ENCODE data around the gene PIGQ. TPM values are rescaled to one million over a fixed set of nuclear protein-coding genes. Genes with fewer than 3 reads are reported as not detected.

The PIGQ gene
- 28.5 and 35.1 TPM in 2 replicates for total RNA-seq

GRCh38 chr16:569445-570254 is at the start of gene PIGQ:
TSS of gene PIGQ (plus strand) at chr16:569968. CDS start at chr16:574075, 4,107 bp downstream.

GRCh38 chr16:527015-527903 is 42.5 kb upstream of the PIGQ start, which contains the start of gene CAPN15:
TSS of gene CAPN15 (plus strand) at chr16:527712. CDS start at chr16:546839, 19,127 bp downstream.

GRCh38 chr16:560204-560700 is 9.5 kb upstream of the PIGQ start, which contains the start of gene PRR35:
TSS of gene PRR35 (plus strand) at chr16:560394. CDS start at chr16:563295, 2,901 bp downstream.

GRCh38 chr16:566475-567372 is 3.0 kb upstream of the PIGQ start, which contains the start of gene NHLRC4:
TSS of gene NHLRC4 (plus strand) at chr16:567005. CDS start at chr16:568048, 1,043 bp downstream.

GRCh38 chr16:589658-590187 is 20.0 kb downstream of the PIGQ start, which contains the start of gene RAB40C:
TSS of gene RAB40C (plus strand) at chr16:590066. CDS start at chr16:590292, 226 bp downstream.

GRCh38 chr16:630815-631405 is 61.1 kb downstream of the PIGQ start, which contains the start of gene WFIKKN1:
TSS of gene WFIKKN1 (plus strand) at chr16:630985. CDS start at chr16:631254, 269 bp downstream.

Other genes with a start within 250 kb of the PIGQ start
- gene AXIN1, start 217.2 kb upstream of the PIGQ start, total RNA-seq, result 17.3 and 18.3 TPM in 2 replicates
- gene MRPL28, start 199.4 kb upstream of the PIGQ start, total RNA-seq, result 86.1 and 88.2 TPM in 2 replicates
- 56.3 and 67.3 TPM in 2 replicates for gene PGAP6, start 188.0 kb upstream of the PIGQ start, total RNA-seq
- gene NME4, start 172.8 kb upstream of the PIGQ start, total RNA-seq, result 169 and 171 TPM in 2 replicates
- 16.6 and 19.5 TPM in 2 replicates for gene DECR2, start 168.1 kb upstream of the PIGQ start, total RNA-seq
- 26.7 and 36.1 TPM in 2 replicates for gene RAB11FIP3, start 144.3 kb upstream of the PIGQ start, total RNA-seq
- 36.5 and 48.2 TPM in 2 replicates for gene CAPN15, start 42.3 kb upstream of the PIGQ start, total RNA-seq
- gene PRR35, start 9.6 kb upstream of the PIGQ start, total RNA-seq, result not detected in 2 replicates
- gene NHLRC4, start 3.0 kb upstream of the PIGQ start, total RNA-seq, result 3.8 and 5.0 TPM in 2 replicates
- 16.9 and 19.4 TPM in 2 replicates for gene RAB40C, start 20.1 kb downstream of the PIGQ start, total RNA-seq
- 0.12 TPM in 1 of 2 replicates, not detected in the other for gene WFIKKN1, start 61.0 kb downstream of the PIGQ start, total RNA-seq
- gene METTL26, start 66.3 kb downstream of the PIGQ start, total RNA-seq, result 152 and 181 TPM in 2 replicates
- 23.7 and 31.7 TPM in 2 replicates for gene MCRIP2, start 71.9 kb downstream of the PIGQ start, total RNA-seq
- 8.5 TPM in 2 replicates for gene WDR90, start 79.4 kb downstream of the PIGQ start, total RNA-seq
- 46.9 and 47.1 TPM in 2 replicates for gene RHOT2, start 98.2 kb downstream of the PIGQ start, total RNA-seq
- 0.58 and 4.4 TPM in 2 replicates for gene RHBDL1, start 105.7 kb downstream of the PIGQ start, total RNA-seq
- 163 and 189 TPM in 2 replicates for gene STUB1, start 110.4 kb downstream of the PIGQ start, total RNA-seq
- gene JMJD8, start 114.4 kb downstream of the PIGQ start, total RNA-seq, result 58.3 and 58.7 TPM in 2 replicates
- gene WDR24, start 120.4 kb downstream of the PIGQ start, total RNA-seq, result 10.3 and 12.1 TPM in 2 replicates
- gene FBXL16, start 135.8 kb downstream of the PIGQ start, total RNA-seq, result 0.17 and 0.93 TPM in 2 replicates
- 119 and 164 TPM in 2 replicates for gene METRN, start 145.2 kb downstream of the PIGQ start, total RNA-seq
- gene ANTKMT, start 151.2 kb downstream of the PIGQ start, total RNA-seq, result 32.9 and 39.3 TPM in 2 replicates
- 0.94 and 2.1 TPM in 2 replicates for gene CCDC78, start 156.5 kb downstream of the PIGQ start, total RNA-seq
- gene HAGHL, start 157.1 kb downstream of the PIGQ start, total RNA-seq, result 5.5 and 13.9 TPM in 2 replicates
- gene CIAO3, start 171.0 kb downstream of the PIGQ start, total RNA-seq, result 13.4 and 18.3 TPM in 2 replicates
- gene MSLN, start 190.8 kb downstream of the PIGQ start, total RNA-seq, result 1.6 and 2.0 TPM in 2 replicates
- 17.6 and 21.6 TPM in 2 replicates for gene RPUSD1, start 218.4 kb downstream of the PIGQ start, total RNA-seq
- gene CHTF18, start 218.7 kb downstream of the PIGQ start, total RNA-seq, result 1.6 and 7.8 TPM in 2 replicates
- not detected in 2 replicates for gene GNG13, start 230.8 kb downstream of the PIGQ start, total RNA-seq

All from pericardium fibroblast (primary cell).